NCI-H526 treated with DMSO at 0.1 percent for 48 hours (cell line): Measurements from ENCODE around the gene SNX18.
A peak's percentile ranks its signal among the peaks of the same experiment; 100 is the strongest.
"Not testable (repeated sequence)": the region's sequence is repeated elsewhere in the genome, so short reads cannot be mapped to it uniquely, and the experiment has no call there.

Experiments
- DNase-seq: peaks from one replicate; lab custom pipeline; 2025; lab: John Stamatoyannopoulos, UW

The SNX18 gene, protein sequence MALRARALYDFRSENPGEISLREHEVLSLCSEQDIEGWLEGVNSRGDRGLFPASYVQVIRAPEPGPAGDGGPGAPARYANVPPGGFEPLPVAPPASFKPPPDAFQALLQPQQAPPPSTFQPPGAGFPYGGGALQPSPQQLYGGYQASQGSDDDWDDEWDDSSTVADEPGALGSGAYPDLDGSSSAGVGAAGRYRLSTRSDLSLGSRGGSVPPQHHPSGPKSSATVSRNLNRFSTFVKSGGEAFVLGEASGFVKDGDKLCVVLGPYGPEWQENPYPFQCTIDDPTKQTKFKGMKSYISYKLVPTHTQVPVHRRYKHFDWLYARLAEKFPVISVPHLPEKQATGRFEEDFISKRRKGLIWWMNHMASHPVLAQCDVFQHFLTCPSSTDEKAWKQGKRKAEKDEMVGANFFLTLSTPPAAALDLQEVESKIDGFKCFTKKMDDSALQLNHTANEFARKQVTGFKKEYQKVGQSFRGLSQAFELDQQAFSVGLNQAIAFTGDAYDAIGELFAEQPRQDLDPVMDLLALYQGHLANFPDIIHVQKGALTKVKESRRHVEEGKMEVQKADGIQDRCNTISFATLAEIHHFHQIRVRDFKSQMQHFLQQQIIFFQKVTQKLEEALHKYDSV

DNA sequence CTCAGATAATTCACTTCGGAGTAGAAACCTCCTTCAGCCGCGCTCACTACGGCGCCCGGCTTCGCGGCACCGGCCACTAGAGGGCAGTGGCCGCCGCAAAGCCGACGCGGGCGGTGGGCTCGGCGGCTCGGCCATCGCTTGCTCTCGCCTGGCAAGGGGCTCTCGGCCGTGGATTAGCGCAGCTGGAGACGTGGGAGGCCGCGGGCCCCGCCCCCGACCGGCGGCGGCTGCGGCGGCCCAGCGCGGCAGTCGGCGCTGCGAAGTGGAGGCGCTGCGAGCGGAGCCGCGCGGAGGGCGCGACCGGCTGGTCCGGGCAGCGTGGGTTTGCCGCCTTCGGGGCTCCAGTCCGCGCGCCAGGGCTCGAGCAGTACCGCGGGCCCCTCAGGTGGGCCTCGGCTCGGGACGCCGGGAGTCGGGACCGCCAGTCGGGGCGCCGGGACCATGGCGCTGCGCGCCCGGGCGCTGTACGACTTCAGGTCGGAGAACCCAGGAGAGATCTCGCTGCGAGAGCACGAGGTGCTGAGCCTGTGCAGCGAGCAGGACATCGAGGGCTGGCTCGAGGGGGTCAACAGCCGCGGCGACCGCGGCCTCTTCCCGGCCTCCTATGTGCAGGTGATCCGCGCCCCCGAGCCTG is at the start of gene SNX18:
Gene SNX18 (plus strand): TSS at position 248 of the 634 bp plus-strand sequence. CDS start 194 bp downstream, at position 442.
- peak; percentile 58 for DNase-seq

GRCh38 chr5:54469622-54470021 is 47.9 kb upstream of the SNX18 start:
- DNase-seq, result no peak

GRCh38 chr5:54470128-54470527 is 47.4 kb upstream of the SNX18 start:
- no peak for DNase-seq

DNA sequence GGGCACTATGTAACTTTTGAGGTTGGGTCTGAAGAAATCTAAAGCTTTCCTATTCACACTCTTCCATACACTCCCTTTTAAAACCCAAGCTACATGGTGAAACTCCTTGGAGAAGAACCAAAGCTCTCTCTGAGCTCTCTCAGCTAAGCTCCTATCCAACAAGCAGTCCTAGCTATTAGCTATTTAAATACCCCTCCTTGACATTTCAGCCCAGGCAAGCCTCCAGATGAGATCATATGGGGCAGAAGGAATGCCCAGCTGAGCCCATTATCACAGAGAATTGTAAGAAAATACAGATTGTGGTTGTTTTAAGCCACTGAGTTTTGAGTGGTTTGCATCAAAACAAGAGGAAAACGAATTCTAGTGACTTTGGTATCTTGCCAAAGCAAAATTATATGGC is 46.9 kb upstream of the SNX18 start:
- DNase-seq, result no peak

GRCh38 chr5:54471398-54471797 is 46.2 kb upstream of the SNX18 start:
- no peak for DNase-seq

- DNase-seq, result no peak
Observed at GRCh38 chr5:54476682-54477081, 40.9 kb upstream of the SNX18 start.

- no peak for DNase-seq
Observed at GRCh38 chr5:54477941-54478478, 39.5 kb upstream of the SNX18 start.

DNA sequence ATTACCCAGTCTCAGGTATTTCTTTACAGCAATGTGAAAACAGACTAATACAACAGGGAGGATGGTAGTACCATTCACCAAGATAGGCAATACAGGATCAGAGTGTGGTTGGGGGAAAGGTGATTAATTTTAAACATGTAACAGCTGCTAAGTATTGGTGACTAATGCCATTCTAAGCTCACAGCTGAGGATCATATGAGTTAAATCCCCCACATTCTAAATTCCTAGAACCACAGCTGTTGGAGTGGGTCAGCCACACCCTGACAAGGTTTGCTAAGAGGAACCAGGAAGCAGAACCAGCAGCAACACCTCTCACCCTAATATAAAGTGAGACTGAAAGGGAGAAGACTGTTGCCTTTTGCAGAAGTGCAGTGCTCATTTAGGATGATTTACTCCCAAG is 37.3 kb upstream of the SNX18 start:
- DNase-seq, result no peak

GRCh38 chr5:54484219-54484894 is 33.2 kb upstream of the SNX18 start:
- DNase-seq, result no peak

GRCh38 chr5:54485659-54486058 is 31.9 kb upstream of the SNX18 start:
- DNase-seq, result not testable (repeated sequence)

DNA sequence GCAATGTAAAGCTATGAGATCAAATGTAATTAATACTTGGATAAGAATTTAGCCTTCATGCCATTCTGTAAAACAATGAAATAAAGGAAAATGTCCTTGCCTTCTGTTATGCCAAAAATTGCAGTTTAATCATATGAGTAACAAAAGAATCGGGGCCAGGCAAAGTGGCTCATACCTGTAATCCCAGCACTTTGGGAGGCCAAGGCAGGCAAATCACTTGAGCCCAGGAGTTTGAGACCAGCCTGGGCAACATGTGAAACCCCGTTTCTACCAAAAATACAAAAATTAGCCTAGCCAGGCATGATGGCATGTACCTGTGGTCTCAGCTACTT is 27.9 kb upstream of the SNX18 start:
- DNase-seq, result not testable (repeated sequence)

DNA sequence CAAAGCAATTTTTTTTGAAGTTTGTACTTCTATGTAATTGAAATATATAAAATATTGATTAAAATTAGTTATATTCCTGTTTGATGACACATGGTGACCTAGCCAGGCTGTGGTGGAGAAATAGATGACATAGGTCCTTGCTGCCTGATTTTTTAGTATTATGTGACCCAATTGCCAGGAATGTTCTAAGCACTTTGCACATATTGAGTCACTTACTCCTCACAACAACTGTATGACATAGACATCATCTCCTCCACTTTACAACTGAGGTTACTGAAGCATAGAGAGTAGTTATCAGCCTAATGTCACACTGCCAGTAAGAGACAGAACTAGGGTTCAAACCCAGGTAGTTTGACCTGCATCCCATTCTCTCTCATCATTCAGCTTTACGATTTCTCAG is 26.2 kb upstream of the SNX18 start:
- DNase-seq, result no peak

- DNase-seq, result no peak
Observed at GRCh38 chr5:54492178-54492577, 25.4 kb upstream of the SNX18 start.

DNA sequence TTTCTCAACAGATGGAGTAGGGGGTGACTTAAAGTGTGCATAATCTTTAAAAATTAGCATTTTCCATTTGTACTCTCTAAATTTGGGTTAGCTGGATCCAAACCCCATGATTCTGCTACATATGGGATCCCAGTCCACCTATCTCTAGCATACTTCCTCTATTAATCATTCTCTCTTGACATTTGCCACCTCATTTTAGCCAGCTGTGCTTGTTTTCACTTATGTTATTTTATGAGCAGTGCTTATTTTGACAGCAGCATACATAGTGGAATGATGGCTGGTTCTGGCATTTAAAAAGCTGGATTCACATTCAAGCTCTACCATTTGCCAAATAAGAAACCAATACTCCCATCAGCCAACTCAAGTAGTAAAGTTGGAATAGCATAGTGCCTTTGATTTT is 22.5 kb upstream of the SNX18 start:
- no peak for DNase-seq

- DNase-seq, result no peak
Observed at GRCh38 chr5:54514291-54514690, 3.3 kb upstream of the SNX18 start.

- no peak for DNase-seq
Observed at GRCh38 chr5:54514841-54515432, 2.6 kb upstream of the SNX18 start.

DNA sequence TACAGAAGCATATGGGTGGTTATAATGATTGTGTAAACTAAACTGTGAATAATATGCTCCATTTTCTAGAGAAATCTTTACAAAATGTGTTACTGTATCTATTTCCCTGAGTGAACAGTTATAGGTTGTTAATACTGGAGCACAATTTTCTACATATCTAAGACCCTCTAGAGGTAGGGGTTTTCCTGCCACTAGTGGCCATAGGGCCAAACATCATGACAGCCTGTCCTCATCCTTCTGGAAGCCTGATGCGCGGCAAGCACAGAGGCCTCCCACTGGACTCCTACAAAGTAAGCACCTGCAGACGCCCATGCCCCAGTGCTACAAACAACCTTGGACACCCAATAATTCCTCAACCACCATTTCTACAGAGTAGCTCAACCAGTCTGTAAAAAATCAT is 1.9 kb upstream of the SNX18 start:
- no peak for DNase-seq

GRCh38 chr5:54516051-54516655 is 1.4 kb upstream of the SNX18 start:
- no peak for DNase-seq

DNA sequence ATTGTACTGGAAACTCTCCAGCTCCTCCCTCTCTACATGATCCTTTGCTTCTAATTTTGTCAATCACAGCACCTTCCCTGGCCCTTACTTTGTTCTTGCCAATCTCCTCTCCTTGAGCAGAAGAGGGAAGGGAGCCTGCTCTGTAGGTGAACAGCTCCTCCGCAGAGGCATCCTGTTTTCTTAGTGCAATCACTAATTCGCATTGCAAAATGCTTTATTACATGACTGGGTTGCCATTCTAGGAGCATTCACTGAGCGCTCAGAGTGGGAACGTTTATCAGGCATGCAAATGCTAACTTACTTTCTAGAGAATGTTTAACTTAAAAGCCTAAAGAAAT is 416 bp upstream of the SNX18 start:
- no peak for DNase-seq

GRCh38 chr5:54518146-54518817 is 723 bp downstream of the SNX18 start:
- DNase-seq, result no peak

DNA sequence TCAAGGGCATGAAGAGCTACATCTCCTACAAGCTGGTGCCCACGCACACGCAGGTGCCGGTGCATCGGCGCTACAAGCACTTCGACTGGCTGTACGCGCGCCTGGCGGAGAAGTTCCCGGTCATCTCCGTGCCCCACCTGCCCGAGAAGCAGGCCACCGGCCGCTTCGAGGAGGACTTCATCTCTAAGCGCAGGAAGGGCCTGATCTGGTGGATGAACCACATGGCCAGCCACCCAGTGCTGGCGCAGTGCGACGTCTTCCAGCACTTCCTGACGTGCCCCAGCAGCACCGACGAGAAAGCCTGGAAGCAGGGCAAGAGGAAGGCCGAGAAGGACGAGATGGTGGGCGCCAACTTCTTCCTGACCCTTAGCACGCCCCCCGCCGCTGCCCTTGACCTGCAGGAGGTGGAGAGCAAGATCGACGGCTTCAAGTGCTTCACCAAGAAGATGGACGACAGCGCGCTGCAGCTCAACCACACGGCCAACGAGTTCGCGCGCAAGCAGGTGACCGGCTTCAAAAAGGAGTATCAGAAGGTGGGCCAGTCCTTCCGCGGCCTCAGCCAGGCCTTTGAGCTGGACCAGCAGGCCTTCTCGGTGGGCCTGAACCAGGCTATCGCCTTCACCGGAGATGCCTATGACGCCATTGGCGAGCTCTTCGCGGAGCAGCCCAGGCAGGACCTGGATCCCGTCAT is 1.4 kb downstream of the SNX18 start:
- no peak for DNase-seq
